ENCODE measurements around the gene SEPSECS.

SEPSECS gene

GRCh38 chr4:25155947-25156346, 4.3 kb downstream of the SEPSECS start:
- Histone ChIP-seq H3K9ac (ENCODE audit: low read length) (no peak overlapping the region), H3K4me3 (ENCODE audit: insufficient read depth, low read length, poor library complexity, severe bottlenecking) (no peak overlapping the region), H3K27me3 (ENCODE audit: low read length) (no peaks in the 10 kb centered on the region), H3K4me2 (ENCODE audit: low read depth, low read length, poor library complexity, severe bottlenecking) (no peak overlapping the region), H3K9me3 (ENCODE audit: insufficient read depth, low read length) (no peaks in the 10 kb centered on the region), H3F3A (ENCODE audit: insufficient read depth) (0 out of 2 replicates have a peak, but pooled peaks cover 19% of the 10 kb centered on the region), H3K9me2 (replicated peaks; ENCODE audit: insufficient read depth, low read length) (no peaks in the 10 kb centered on the region), H3K36me3 (ENCODE audit: low read length) (peaks cover 33% of the 10 kb centered on the region; the same call in 1 of the 2 replicates), H3K27ac (ENCODE audit: low read depth, low read length) (no peak overlapping the region), H2AFZ (ENCODE audit: low read depth, low read length, severe bottlenecking) (no peak overlapping the region), H4K20me1 (ENCODE audit: low read depth, low read length) (no peaks in the 10 kb centered on the region), H3K79me2 (ENCODE audit: insufficient read depth, low read length) (peaks cover 16% of the 10 kb centered on the region)
- TF ChIP-seq EZH2phosphoT487 (conservative IDR thresholded peaks at IDR 0.05; ENCODE audit: low read length), result no peak
- TF ChIP-seq, protein P1, sequence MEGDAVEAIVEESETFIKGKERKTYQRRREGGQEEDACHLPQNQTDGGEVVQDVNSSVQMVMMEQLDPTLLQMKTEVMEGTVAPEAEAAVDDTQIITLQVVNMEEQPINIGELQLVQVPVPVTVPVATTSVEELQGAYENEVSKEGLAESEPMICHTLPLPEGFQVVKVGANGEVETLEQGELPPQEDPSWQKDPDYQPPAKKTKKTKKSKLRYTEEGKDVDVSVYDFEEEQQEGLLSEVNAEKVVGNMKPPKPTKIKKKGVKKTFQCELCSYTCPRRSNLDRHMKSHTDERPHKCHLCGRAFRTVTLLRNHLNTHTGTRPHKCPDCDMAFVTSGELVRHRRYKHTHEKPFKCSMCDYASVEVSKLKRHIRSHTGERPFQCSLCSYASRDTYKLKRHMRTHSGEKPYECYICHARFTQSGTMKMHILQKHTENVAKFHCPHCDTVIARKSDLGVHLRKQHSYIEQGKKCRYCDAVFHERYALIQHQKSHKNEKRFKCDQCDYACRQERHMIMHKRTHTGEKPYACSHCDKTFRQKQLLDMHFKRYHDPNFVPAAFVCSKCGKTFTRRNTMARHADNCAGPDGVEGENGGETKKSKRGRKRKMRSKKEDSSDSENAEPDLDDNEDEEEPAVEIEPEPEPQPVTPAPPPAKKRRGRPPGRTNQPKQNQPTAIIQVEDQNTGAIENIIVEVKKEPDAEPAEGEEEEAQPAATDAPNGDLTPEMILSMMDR (IDR thresholded peaks at IDR 0.05; ENCODE audit: insufficient read depth, low read length, poor library complexity, severe bottlenecking), result no peak

DNA sequence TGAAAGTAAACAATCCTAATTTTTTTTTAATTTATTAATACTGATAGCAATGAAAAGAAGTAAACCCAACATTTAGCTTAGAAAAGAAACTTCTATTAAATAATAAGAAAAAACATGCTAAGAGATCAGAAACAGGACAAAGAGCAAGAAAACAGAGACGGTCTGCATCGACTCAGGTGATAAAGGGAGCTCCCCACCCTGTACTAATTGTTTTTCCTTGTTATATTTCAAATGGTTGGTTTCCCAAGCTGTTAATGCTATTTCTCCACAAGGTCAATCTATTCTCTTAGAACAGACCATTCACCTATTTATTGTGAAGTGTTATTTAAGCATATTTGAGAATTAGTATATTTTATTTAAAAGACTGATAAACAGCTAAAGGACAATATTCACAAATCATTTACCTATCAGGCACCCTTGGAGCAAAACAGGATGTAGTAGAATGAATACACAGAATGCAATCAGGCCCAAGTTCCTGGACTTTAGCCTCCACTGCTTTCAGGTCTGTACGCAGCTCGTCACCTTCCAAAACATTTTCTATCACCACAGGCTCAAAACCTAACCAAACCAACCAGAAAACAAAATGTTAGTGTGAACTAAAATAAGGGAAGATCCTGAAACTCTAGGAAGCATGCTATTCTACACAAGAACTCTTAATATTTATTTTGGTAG, 5.5 kb downstream of the SEPSECS start:
- H3K27ac ChIP-seq (ENCODE audit: low read depth, low read length), result no peak overlapping the region

GRCh38 chr4:25146076-25146475, 14.2 kb downstream of the SEPSECS start:
- H3K27ac ChIP-seq (ENCODE audit: low read depth, low read length), result no peak overlapping the region
- no peak overlapping the region for H2AFZ ChIP-seq (ENCODE audit: low read depth, low read length, severe bottlenecking)
- no peak overlapping the region for H3K4me3 ChIP-seq (ENCODE audit: insufficient read depth, low read length, poor library complexity, severe bottlenecking)
- no peaks in the 10 kb centered on the region for H3K79me2 ChIP-seq (ENCODE audit: insufficient read depth, low read length)
- no peaks in the 10 kb centered on the region for H3K27me3 ChIP-seq (ENCODE audit: low read length)
- no peak overlapping the region for H3K9ac ChIP-seq (ENCODE audit: low read length)
- no peaks in the 10 kb centered on the region for H4K20me1 ChIP-seq (ENCODE audit: low read depth, low read length)
- H3K9me3 ChIP-seq (ENCODE audit: insufficient read depth, low read length), result no peaks in the 10 kb centered on the region
- peaks cover 5% of the 10 kb centered on the region; the same call in 1 of the 2 replicates for H3F3A ChIP-seq (ENCODE audit: insufficient read depth)
- peaks cover 8% of the 10 kb centered on the region; the same call in 1 of the 2 replicates for H3K36me3 ChIP-seq (ENCODE audit: low read length)
- TF ChIP-seq EZH2phosphoT487 (conservative IDR thresholded peaks at IDR 0.05; ENCODE audit: low read length), result no peak
- TF ChIP-seq, protein P1 (IDR thresholded peaks at IDR 0.05; ENCODE audit: insufficient read depth, low read length, poor library complexity, severe bottlenecking), result no peak
- no peak overlapping the region for H3K4me2 ChIP-seq (ENCODE audit: low read depth, low read length, poor library complexity, severe bottlenecking)
- no peaks in the 10 kb centered on the region for H3K9me2 ChIP-seq (replicated peaks; ENCODE audit: insufficient read depth, low read length)

More for the DNA sequence above, 5.5 kb downstream of the SEPSECS start:
- Histone ChIP-seq H3K9ac (ENCODE audit: low read length) (no peak overlapping the region), H3K4me2 (ENCODE audit: low read depth, low read length, poor library complexity, severe bottlenecking) (no peak overlapping the region), H3K79me2 (ENCODE audit: insufficient read depth, low read length) (peaks cover 16% of the 10 kb centered on the region), H3K27me3 (ENCODE audit: low read length) (no peaks in the 10 kb centered on the region), H3K9me2 (replicated peaks; ENCODE audit: insufficient read depth, low read length) (no peaks in the 10 kb centered on the region), H3K36me3 (ENCODE audit: low read length) (peaks cover 35% of the 10 kb centered on the region; the same call in 1 of the 2 replicates), H3K4me3 (ENCODE audit: insufficient read depth, low read length, poor library complexity, severe bottlenecking) (no peak overlapping the region), H3F3A (ENCODE audit: insufficient read depth) (0 out of 2 replicates have a peak, but pooled peaks cover 16% of the 10 kb centered on the region), H4K20me1 (ENCODE audit: low read depth, low read length) (no peaks in the 10 kb centered on the region), H3K9me3 (ENCODE audit: insufficient read depth, low read length) (no peaks in the 10 kb centered on the region), H2AFZ (ENCODE audit: low read depth, low read length, severe bottlenecking) (no peak overlapping the region)
- TF ChIP-seq, protein P1 (IDR thresholded peaks at IDR 0.05; ENCODE audit: insufficient read depth, low read length, poor library complexity, severe bottlenecking), result no peak
- no peak for TF ChIP-seq EZH2phosphoT487 (conservative IDR thresholded peaks at IDR 0.05; ENCODE audit: low read length)
